ENCODE results near the gene CLK4. TPM values are rescaled to one million over a fixed set of nuclear protein-coding genes. Genes with fewer than 3 reads are reported as not detected.

CLK4 gene
- total RNA-seq, 1 experiment from 2014 or later, result 16.0 TPM

- TF ChIP-seq, protein P1, sequence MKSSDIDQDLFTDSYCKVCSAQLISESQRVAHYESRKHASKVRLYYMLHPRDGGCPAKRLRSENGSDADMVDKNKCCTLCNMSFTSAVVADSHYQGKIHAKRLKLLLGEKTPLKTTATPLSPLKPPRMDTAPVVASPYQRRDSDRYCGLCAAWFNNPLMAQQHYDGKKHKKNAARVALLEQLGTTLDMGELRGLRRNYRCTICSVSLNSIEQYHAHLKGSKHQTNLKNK (CRISPR knock-in tag; IDR thresholded peaks at IDR 0.05), result no peak
Measured at GRCh38 chr5:178561746-178562264, 65.0 kb downstream of the CLK4 start (continued).

DNA sequence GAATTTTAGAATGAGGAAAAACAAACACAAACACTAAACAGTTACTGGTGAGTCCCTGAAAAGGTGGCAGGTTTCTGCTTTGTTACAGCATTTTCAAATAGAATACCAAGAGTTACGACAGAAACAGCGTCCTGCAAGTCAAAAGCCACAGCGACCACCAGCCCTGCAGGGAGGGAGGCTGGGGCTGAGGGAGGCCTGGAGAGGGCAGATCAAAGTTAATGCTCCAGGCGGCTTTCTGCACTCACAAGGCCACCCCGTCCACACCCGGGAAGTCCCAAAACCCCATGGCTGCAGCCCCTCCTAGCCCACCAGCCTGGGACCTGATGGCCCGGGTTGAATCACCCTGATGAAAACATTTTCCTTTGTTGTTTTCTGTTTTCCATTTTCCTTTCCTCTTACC, 65.9 kb downstream of the CLK4 start:
- no peak for TF ChIP-seq ZNF396 (CRISPR knock-in tag; IDR thresholded peaks at IDR 0.05; ENCODE audit: borderline replicate concordance)
- TF ChIP-seq ATF1 (CRISPR knock-in tag; IDR thresholded peaks at IDR 0.05), result no peak
- TF ChIP-seq OVOL2 (CRISPR knock-in tag; IDR thresholded peaks at IDR 0.05; ENCODE audit: borderline replicate concordance), result no peak
- TF ChIP-seq, protein P2, sequence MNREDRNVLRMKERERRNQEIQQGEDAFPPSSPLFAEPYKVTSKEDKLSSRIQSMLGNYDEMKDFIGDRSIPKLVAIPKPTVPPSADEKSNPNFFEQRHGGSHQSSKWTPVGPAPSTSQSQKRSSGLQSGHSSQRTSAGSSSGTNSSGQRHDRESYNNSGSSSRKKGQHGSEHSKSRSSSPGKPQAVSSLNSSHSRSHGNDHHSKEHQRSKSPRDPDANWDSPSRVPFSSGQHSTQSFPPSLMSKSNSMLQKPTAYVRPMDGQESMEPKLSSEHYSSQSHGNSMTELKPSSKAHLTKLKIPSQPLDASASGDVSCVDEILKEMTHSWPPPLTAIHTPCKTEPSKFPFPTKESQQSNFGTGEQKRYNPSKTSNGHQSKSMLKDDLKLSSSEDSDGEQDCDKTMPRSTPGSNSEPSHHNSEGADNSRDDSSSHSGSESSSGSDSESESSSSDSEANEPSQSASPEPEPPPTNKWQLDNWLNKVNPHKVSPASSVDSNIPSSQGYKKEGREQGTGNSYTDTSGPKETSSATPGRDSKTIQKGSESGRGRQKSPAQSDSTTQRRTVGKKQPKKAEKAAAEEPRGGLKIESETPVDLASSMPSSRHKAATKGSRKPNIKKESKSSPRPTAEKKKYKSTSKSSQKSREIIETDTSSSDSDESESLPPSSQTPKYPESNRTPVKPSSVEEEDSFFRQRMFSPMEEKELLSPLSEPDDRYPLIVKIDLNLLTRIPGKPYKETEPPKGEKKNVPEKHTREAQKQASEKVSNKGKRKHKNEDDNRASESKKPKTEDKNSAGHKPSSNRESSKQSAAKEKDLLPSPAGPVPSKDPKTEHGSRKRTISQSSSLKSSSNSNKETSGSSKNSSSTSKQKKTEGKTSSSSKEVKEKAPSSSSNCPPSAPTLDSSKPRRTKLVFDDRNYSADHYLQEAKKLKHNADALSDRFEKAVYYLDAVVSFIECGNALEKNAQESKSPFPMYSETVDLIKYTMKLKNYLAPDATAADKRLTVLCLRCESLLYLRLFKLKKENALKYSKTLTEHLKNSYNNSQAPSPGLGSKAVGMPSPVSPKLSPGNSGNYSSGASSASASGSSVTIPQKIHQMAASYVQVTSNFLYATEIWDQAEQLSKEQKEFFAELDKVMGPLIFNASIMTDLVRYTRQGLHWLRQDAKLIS (CRISPR knock-in tag; IDR thresholded peaks at IDR 0.05; ENCODE audit: borderline replicate concordance), result no peak
- TF ChIP-seq EMX1 (CRISPR knock-in tag; IDR thresholded peaks at IDR 0.05), result no peak
- TF ChIP-seq FOXK1 (CRISPR knock-in tag; IDR thresholded peaks at IDR 0.05), result no peak
- no peak for TF ChIP-seq FOXP1 (CRISPR knock-in tag; IDR thresholded peaks at IDR 0.05; ENCODE audit: borderline replicate concordance)
- TF ChIP-seq GTF2I (CRISPR knock-in tag; conservative IDR thresholded peaks at IDR 0.05), result no peak
- TF ChIP-seq ZNF138 (CRISPR knock-in tag; conservative IDR thresholded peaks at IDR 0.05), result no peak
- TF ChIP-seq USF1 (CRISPR knock-in tag; IDR thresholded peaks at IDR 0.05), result no peak
- TF ChIP-seq ATF6 (CRISPR knock-in tag; IDR thresholded peaks at IDR 0.05), result no peak
- TF ChIP-seq, protein P1 (CRISPR knock-in tag; IDR thresholded peaks at IDR 0.05), result no peak
- TF ChIP-seq ZNF532 (CRISPR knock-in tag; IDR thresholded peaks at IDR 0.05; ENCODE audit: borderline replicate concordance), result no peak
- TF ChIP-seq, protein P3, sequence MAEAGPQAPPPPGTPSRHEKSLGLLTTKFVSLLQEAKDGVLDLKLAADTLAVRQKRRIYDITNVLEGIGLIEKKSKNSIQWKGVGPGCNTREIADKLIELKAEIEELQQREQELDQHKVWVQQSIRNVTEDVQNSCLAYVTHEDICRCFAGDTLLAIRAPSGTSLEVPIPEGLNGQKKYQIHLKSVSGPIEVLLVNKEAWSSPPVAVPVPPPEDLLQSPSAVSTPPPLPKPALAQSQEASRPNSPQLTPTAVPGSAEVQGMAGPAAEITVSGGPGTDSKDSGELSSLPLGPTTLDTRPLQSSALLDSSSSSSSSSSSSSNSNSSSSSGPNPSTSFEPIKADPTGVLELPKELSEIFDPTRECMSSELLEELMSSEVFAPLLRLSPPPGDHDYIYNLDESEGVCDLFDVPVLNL (CRISPR knock-in tag; IDR thresholded peaks at IDR 0.05; ENCODE audit: borderline replicate concordance, low read depth), result no peak
- TF ChIP-seq STAT6 (CRISPR knock-in tag; conservative IDR thresholded peaks at IDR 0.05; ENCODE audit: low read depth), result no peak
- TF ChIP-seq, protein P4, sequence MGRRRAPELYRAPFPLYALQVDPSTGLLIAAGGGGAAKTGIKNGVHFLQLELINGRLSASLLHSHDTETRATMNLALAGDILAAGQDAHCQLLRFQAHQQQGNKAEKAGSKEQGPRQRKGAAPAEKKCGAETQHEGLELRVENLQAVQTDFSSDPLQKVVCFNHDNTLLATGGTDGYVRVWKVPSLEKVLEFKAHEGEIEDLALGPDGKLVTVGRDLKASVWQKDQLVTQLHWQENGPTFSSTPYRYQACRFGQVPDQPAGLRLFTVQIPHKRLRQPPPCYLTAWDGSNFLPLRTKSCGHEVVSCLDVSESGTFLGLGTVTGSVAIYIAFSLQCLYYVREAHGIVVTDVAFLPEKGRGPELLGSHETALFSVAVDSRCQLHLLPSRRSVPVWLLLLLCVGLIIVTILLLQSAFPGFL (CRISPR knock-in tag; IDR thresholded peaks at IDR 0.05; ENCODE audit: borderline replicate concordance), result no peak
- no peak for TF ChIP-seq NFE2L1 (CRISPR knock-in tag; IDR thresholded peaks at IDR 0.05)
- H3K9me3 Mint-ChIP-seq, result no peaks in the 10 kb centered on the region
- DNase-seq (ENCODE audit: low spot score), result no peak
- CTCF ChIA-PET, result interaction anchor here (0.6 to 3.1 kb wide), 3 partner anchors 27 to 398 kb away, joined by 3 to 9 read pairs (median 3); no protein-coding TSS in a partner anchor
- H3K27me3 Mint-ChIP-seq (ENCODE audit: low read depth), result peaks cover 4% of the 10 kb centered on the region; the same call in 1 of the 2 replicates
- H3K36me3 Mint-ChIP-seq, result peaks cover 13% of the 10 kb centered on the region
- peaks cover 59% of the 10 kb centered on the region for H3K4me1 Mint-ChIP-seq
- H3K4me3 Mint-ChIP-seq, result no peak overlapping the region
- peak overlapping the region; percentile 86; the same call in 1 of the 2 replicates for H3K27ac Mint-ChIP-seq
- POLR2A ChIA-PET, result no interaction called here
- no peak for ATAC-seq

All from WTC11 (cell line).